Right lobe of liver (tissue), 4 donors: ENCODE data around the gene ARHGAP44.

Experiments used
- POLR2A ChIP-seq: fragments of 450-650 bp; IDR thresholded peaks from one replicate; pipeline ENCODE4 v1.6.1; 2017; ENCODE audit warnings: antibody characterized with exemption, mild to moderate bottlenecking
- TF ChIP-seq, protein P1 (sequence below), 4 donors: fragments of 200-600 bp in 3 of 4; fragments of 450-650 bp in 1 of 4; IDR thresholded peaks; one replicate each; pipeline versions ENCODE4 v1.5.1 to v1.8.0; 2016 to 2022; ENCODE audit warnings: antibody characterized with exemption in 4 of 4, mild to moderate bottlenecking in 2 of 4
- donor health status: DM: no; HTN: no; CAD: no.
- donor health status: DM: no; HTN: no; CAD: no.
- donor health status: DM: no; HTN: yes; CAD: no.

DNA sequence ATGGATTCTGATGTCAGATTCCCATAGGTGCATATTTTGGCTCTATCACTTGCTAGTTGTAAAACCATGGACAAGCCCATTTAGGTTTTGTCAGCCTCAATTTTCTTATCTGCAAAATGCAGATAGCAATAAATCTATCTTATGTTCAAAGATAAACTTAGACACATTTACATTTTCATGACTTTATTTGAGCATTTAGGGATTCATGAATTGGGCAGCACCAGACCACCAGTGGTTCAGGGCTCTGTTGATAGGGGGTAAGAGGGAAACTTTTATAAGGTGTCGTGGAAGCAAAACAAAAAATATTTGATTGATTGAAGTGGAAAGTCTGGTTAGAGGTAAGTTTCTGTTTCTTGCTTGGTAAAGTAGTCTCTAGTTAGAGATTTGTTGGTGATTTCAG lies 17.3 kb downstream of the ARHGAP44 start:
- TF ChIP-seq, protein P1, sequence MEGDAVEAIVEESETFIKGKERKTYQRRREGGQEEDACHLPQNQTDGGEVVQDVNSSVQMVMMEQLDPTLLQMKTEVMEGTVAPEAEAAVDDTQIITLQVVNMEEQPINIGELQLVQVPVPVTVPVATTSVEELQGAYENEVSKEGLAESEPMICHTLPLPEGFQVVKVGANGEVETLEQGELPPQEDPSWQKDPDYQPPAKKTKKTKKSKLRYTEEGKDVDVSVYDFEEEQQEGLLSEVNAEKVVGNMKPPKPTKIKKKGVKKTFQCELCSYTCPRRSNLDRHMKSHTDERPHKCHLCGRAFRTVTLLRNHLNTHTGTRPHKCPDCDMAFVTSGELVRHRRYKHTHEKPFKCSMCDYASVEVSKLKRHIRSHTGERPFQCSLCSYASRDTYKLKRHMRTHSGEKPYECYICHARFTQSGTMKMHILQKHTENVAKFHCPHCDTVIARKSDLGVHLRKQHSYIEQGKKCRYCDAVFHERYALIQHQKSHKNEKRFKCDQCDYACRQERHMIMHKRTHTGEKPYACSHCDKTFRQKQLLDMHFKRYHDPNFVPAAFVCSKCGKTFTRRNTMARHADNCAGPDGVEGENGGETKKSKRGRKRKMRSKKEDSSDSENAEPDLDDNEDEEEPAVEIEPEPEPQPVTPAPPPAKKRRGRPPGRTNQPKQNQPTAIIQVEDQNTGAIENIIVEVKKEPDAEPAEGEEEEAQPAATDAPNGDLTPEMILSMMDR (IDR thresholded peaks at IDR 0.05): no peak
- no peak for TF ChIP-seq POLR2A
